HepG2 (cell line): ENCODE data around the gene PCNT. TPM values are rescaled to one million over a fixed set of nuclear protein-coding genes. Genes with fewer than 3 reads are reported as not detected.

Experiments used
- AHR ChIP-seq: IDR thresholded peaks from 2 replicates; pipeline ENCODE4 v1.6.1; 2018; ENCODE audit warnings: missing genetic modification reagents, missing compliant biosample characterization
- CENPT ChIP-seq: sonication (generic); formaldehyde crosslinking; IDR thresholded peaks from 2 replicates; pipeline ENCODE4 v1.8.0; 2022; ENCODE audit warnings: low read depth, mild to moderate bottlenecking, moderate library complexity, missing genetic modification reagents
- GABPB1 ChIP-seq: IDR thresholded peaks from 2 replicates; pipeline ENCODE4 v1.6.1; 2016; ENCODE audit warnings: mild to moderate bottlenecking, missing genetic modification reagents, moderate library complexity, missing compliant biosample characterization
- HES4 ChIP-seq: sonication (generic); formaldehyde crosslinking; IDR thresholded peaks from 2 replicates; pipeline ENCODE4 v1.9.0; 2021; ENCODE audit warnings: mild to moderate bottlenecking, missing genetic modification reagents, borderline replicate concordance
- KDM5A ChIP-seq: fragments of 200-600 bp; sonication (generic); IDR thresholded peaks from 2 replicates; pipeline ENCODE4 v1.7.0; 2018; ENCODE audit warnings: antibody characterized with exemption, mild to moderate bottlenecking, low read length, borderline replicate concordance
- MEF2D ChIP-seq: sonication (generic); formaldehyde crosslinking; IDR thresholded peaks from 2 replicates; pipeline ENCODE4 v1.5.1; 2020; ENCODE audit warnings: mild to moderate bottlenecking, missing genetic modification reagents
- NFKB2 ChIP-seq: sonication (generic); formaldehyde crosslinking; IDR thresholded peaks from 2 replicates; pipeline ENCODE4 v1.4.0; 2020; ENCODE audit warnings: missing genetic modification reagents, borderline replicate concordance
- SALL2 ChIP-seq: sonication (generic); formaldehyde crosslinking; IDR thresholded peaks from 2 replicates; pipeline ENCODE4 v1.8.1; 2023; ENCODE audit warnings: mild to moderate bottlenecking, missing genetic modification reagents, inconsistent platforms
- SNAI1 ChIP-seq: sonication (generic); formaldehyde crosslinking; IDR thresholded peaks from 2 replicates; pipeline ENCODE4 v1.5.0; 2020; ENCODE audit warnings: mild to moderate bottlenecking, missing genetic modification reagents, borderline replicate concordance
- SNAPC5 ChIP-seq: sonication (generic); formaldehyde crosslinking; IDR thresholded peaks from 2 replicates; pipeline ENCODE4 v1.8.1; 2023; ENCODE audit warnings: mild to moderate bottlenecking, missing genetic modification reagents, borderline replicate concordance
- SP140L ChIP-seq: sonication (generic); formaldehyde crosslinking; IDR thresholded peaks from 2 replicates; pipeline ENCODE4 v1.4.0; 2020; ENCODE audit warnings: missing genetic modification reagents, borderline replicate concordance
- STAG1 ChIP-seq: sonication (generic); formaldehyde crosslinking; IDR thresholded peaks from 2 replicates; pipeline ENCODE4 v1.4.0; 2020; ENCODE audit warnings: missing genetic modification reagents
- ZBTB34 ChIP-seq: sonication (generic); formaldehyde crosslinking; IDR thresholded peaks from 2 replicates; pipeline ENCODE4 v1.8.0; 2022; ENCODE audit warnings: mild to moderate bottlenecking, missing genetic modification reagents
- ZBTB43 ChIP-seq: sonication (generic); formaldehyde crosslinking; conservative IDR thresholded peaks from 2 replicates; pipeline ENCODE4 v1.4.0; 2020; ENCODE audit warnings: missing genetic modification reagents
- ZMYM2 ChIP-seq: sonication (generic); formaldehyde crosslinking; IDR thresholded peaks from 2 replicates; pipeline ENCODE4 v1.8.0; 2022; ENCODE audit warnings: mild to moderate bottlenecking, missing genetic modification reagents
- ZNF432 ChIP-seq: sonication (generic); formaldehyde crosslinking; IDR thresholded peaks from 2 replicates; pipeline ENCODE4 v1.5.0; 2020; ENCODE audit warnings: missing genetic modification reagents, mild to moderate bottlenecking, borderline replicate concordance
- ZNF567 ChIP-seq: sonication (generic); formaldehyde crosslinking; IDR thresholded peaks from 2 replicates; pipeline ENCODE4 v1.8.1; 2023; ENCODE audit warnings: mild to moderate bottlenecking, missing genetic modification reagents, borderline replicate concordance
- ZNF724P ChIP-seq: sonication (generic); formaldehyde crosslinking; IDR thresholded peaks from 2 replicates; pipeline ENCODE4 v1.8.0; 2022; ENCODE audit warnings: missing genetic modification reagents, borderline replicate concordance
- ZNF777 ChIP-seq: sonication (generic); formaldehyde crosslinking; IDR thresholded peaks from 2 replicates; pipeline ENCODE4 v1.4.0; 2020; ENCODE audit warnings: missing genetic modification reagents
- ZNF782 ChIP-seq: sonication (generic); formaldehyde crosslinking; IDR thresholded peaks from 2 replicates; pipeline ENCODE4 v1.4.0; 2020; ENCODE audit warnings: missing genetic modification reagents, mild to moderate bottlenecking, borderline replicate concordance
- polyA plus RNA-seq, 8 experiments: library from polyadenylated mRNA; depleted of rRNA in 3 of 8; stranded (reverse) in 7 of 8; unstranded in 1 of 8; fragments of >200 nt; fragmentation: Illumina TruSeq in 4 of 8; extraction: Trizol in 4 of 8; gene quantifications; 2 replicates each; pipeline versions ENCODE4 v1.2.1 to v1.2.3, GENCODE V29; 2011 to 2016; ENCODE audit warnings: low read depth in 4 of 8, missing spikeins in 1 of 8, mixed read lengths in 1 of 8; ENCODE audit not compliant: insufficient read depth in 1 of 8
- total RNA-seq, 5 experiments: library from RNA; depleted of rRNA; stranded (reverse); fragments of >200 nt; fragmentation: Illumina TruSeq; extraction: Trizol; gene quantifications; 2 replicates each; pipeline ENCODE4 v1.2.3, GENCODE V29; 2016; ENCODE audit warnings: low read depth in 1 of 5
- TF ChIP-seq, protein P1 (sequence below), 2 experiments: sonication (generic) in 1 of 2; formaldehyde crosslinking in 1 of 2; IDR thresholded peaks; 2 replicates each; pipeline versions ENCODE4 v1.4.0 to v1.6.1; 2018 to 2020; ENCODE audit warnings: missing genetic modification reagents in 2 of 2, borderline replicate concordance in 1 of 2, low read depth in 1 of 2, mild to moderate bottlenecking in 1 of 2, missing biosample characterization in 1 of 2
- TF ChIP-seq, protein P2 (sequence below): IDR thresholded peaks from 2 replicates; pipeline ENCODE4 v1.6.1; 2018; ENCODE audit warnings: missing genetic modification reagents, mild to moderate bottlenecking, missing compliant biosample characterization
- TF ChIP-seq, protein P3 (sequence below): sonication (generic); formaldehyde crosslinking; IDR thresholded peaks from 2 replicates; pipeline ENCODE4 v1.4.0; 2020; ENCODE audit warnings: missing genetic modification reagents, borderline replicate concordance

The PCNT gene
- total and polyA plus RNA-seq, 2 of the 13 experiments (the other 11 are each of a cell fraction or from before 2014, with no cell fraction given) = 5.6 to 12.4 TPM

- TF ChIP-seq ZBTB34 (CRISPR knock-in tag) = no peak
- TF ChIP-seq ZNF724P (CRISPR knock-in tag) = no peak
- no peak for TF ChIP-seq KDM5A
- TF ChIP-seq SALL2 (CRISPR knock-in tag) = no peak
- peak; percentile 38; the same call in 1 of the 2 replicates for TF ChIP-seq AHR (CRISPR knock-in tag)
- TF ChIP-seq SNAPC5 (CRISPR knock-in tag) = no peak
- no peak for TF ChIP-seq HES4 (CRISPR knock-in tag)
- 0 out of 2 replicates have a peak, but pooled peaks have one; percentile 5 for TF ChIP-seq CENPT
- no peak for TF ChIP-seq ZMYM2
- TF ChIP-seq, protein P1, sequence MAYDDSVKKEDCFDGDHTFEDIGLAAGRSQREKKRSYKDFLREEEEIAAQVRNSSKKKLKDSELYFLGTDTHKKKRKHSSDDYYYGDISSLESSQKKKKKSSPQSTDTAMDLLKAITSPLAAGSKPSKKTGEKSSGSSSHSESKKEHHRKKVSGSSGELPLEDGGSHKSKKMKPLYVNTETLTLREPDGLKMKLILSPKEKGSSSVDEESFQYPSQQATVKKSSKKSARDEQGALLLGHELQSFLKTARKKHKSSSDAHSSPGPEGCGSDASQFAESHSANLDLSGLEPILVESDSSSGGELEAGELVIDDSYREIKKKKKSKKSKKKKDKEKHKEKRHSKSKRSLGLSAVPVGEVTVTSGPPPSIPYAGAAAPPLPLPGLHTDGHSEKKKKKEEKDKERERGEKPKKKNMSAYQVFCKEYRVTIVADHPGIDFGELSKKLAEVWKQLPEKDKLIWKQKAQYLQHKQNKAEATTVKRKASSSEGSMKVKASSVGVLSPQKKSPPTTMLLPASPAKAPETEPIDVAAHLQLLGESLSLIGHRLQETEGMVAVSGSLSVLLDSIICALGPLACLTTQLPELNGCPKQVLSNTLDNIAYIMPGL (CRISPR knock-in tag; IDR thresholded peaks at IDR 0.05; ENCODE audit: borderline replicate concordance in 1 of 2, low read depth in 1 of 2) = no peak
- 0 out of 2 replicates have a peak, but pooled peaks have one; percentile 1 for TF ChIP-seq GABPB1
- TF ChIP-seq STAG1 (CRISPR knock-in tag) = peak; percentile 15; the same call in 1 of the 2 replicates
- TF ChIP-seq ZBTB43 (CRISPR knock-in tag) = 0 out of 2 replicates have a peak, but pooled peaks have one; percentile 26
- TF ChIP-seq SP140L (CRISPR knock-in tag) = no peak
- TF ChIP-seq SNAI1 (CRISPR knock-in tag) = no peak
- no peak for TF ChIP-seq MEF2D (CRISPR knock-in tag)
- no peak for TF ChIP-seq ZNF567 (CRISPR knock-in tag)
- TF ChIP-seq, protein P2, sequence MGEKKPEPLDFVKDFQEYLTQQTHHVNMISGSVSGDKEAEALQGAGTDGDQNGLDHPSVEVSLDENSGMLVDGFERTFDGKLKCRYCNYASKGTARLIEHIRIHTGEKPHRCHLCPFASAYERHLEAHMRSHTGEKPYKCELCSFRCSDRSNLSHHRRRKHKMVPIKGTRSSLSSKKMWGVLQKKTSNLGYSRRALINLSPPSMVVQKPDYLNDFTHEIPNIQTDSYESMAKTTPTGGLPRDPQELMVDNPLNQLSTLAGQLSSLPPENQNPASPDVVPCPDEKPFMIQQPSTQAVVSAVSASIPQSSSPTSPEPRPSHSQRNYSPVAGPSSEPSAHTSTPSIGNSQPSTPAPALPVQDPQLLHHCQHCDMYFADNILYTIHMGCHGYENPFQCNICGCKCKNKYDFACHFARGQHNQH = no peak
- no peak for TF ChIP-seq NFKB2
- no peak for TF ChIP-seq ZNF432 (CRISPR knock-in tag)
- 0 out of 2 replicates have a peak, but pooled peaks have one; percentile 44 for TF ChIP-seq ZNF782
- TF ChIP-seq ZNF777 (CRISPR knock-in tag) = 0 out of 2 replicates have a peak, but pooled peaks have one; percentile 12
- TF ChIP-seq, protein P3, sequence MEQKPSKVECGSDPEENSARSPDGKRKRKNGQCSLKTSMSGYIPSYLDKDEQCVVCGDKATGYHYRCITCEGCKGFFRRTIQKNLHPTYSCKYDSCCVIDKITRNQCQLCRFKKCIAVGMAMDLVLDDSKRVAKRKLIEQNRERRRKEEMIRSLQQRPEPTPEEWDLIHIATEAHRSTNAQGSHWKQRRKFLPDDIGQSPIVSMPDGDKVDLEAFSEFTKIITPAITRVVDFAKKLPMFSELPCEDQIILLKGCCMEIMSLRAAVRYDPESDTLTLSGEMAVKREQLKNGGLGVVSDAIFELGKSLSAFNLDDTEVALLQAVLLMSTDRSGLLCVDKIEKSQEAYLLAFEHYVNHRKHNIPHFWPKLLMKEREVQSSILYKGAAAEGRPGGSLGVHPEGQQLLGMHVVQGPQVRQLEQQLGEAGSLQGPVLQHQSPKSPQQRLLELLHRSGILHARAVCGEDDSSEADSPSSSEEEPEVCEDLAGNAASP (CRISPR knock-in tag) = no peak
Measured at GRCh38 chr21:46459024-46459355, 135.0 kb downstream of the PCNT start (continued).
